HCT116 (cell line): Measurements from ENCODE around the gene POLDIP2. TPM values are rescaled to one million over a fixed set of nuclear protein-coding genes. Genes with fewer than 3 reads are reported as not detected.

Source experiments
- ATAC-seq: fragments of 200-7000 bp; cut with Tn5 transposase; 2 replicates; pipeline ENCODE4 v1.9.1; 2020; ENCODE audit warnings: mild to moderate bottlenecking, moderate library complexity
- BruUV-seq: library from RNA; stranded (reverse); fragments of 400-500 nt; replicated peaks from 2 replicates; lab custom pipeline; 2021; lab: Mats Ljungman, UMichigan
- CTCF ChIA-PET: fragments of 300-600 bp; sonication (Branson Sonifier 250); formaldehyde crosslinking; loops from one replicate; lab custom pipeline; 2021; ENCODE audit warnings: antibody characterized with exemption; lab: Charles Lee
- POLR2A ChIA-PET: fragments of 300-600, 350-600 bp; sonication (Branson Sonifier 250); formaldehyde crosslinking; loops from one replicate; lab custom pipeline; 2021; ENCODE audit warnings: antibody characterized with exemption; lab: Charles Lee
- RAD21 ChIA-PET, 2 experiments: fragments of 300-600 bp; sonication (Branson Sonifier 250); formaldehyde crosslinking; loops; one replicate each; lab custom pipeline; 2023; ENCODE audit warnings: low total read pairs in 2 of 2; ENCODE audit not compliant: uncharacterized antibody in 2 of 2, unreplicated experiment in 2 of 2, low non-redundant PET in 1 of 2; lab: Charles Lee
- DNase-seq: peaks from one replicate; pipeline ENCODE4 v3.0.0-alpha.2; 2010; ENCODE audit warnings: low read depth, low spot score
- H2AFZ ChIP-seq: fragments of 200-600 bp; shearing (Covaris generic), sonication (generic); 2 replicates; pipeline ENCODE4 v1.6.1; 2017; ENCODE audit warnings: low read depth, mixed run types, mixed read lengths, antibody characterized with exemption, low read length; ENCODE audit not compliant: poor library complexity, severe bottlenecking
- H3K27ac ChIP-seq: 2 replicates; pipeline ENCODE4 v1.5.1; 2012; ENCODE audit warnings: low read depth, low read length
- H3K27me3 ChIP-seq: fragments of 200-600 bp; sonication (generic); 2 replicates; pipeline ENCODE4 v1.6.1; 2016; ENCODE audit warnings: mixed run types, low read length, mixed read lengths; ENCODE audit not compliant: insufficient read depth
- H3K36me3 ChIP-seq, 2 experiments: fragments of 200-500 bp in 1 of 2; fragments of 200-600 bp in 1 of 2; sonication (Bioruptor generic) in 1 of 2; sonication (generic) in 1 of 2; 2 replicates each; pipeline versions ENCODE4 v1.5.1 to v1.6.1; 2014 to 2016; ENCODE audit warnings: low read length in 2 of 2, inconsistent platforms in 1 of 2, mixed read lengths in 1 of 2, mixed run types in 1 of 2; ENCODE audit not compliant: insufficient read depth in 2 of 2, control insufficient read depth in 1 of 2
- H3K4me1 ChIP-seq, 2 experiments: fragments of 200-600 bp in 1 of 2; sonication (generic) in 1 of 2; 2 replicates each; pipeline versions ENCODE4 v1.5.1 to v1.6.1; 2012 to 2017; ENCODE audit warnings: low read length in 2 of 2, inconsistent platforms in 1 of 2, mild to moderate bottlenecking in 1 of 2, mixed read lengths in 1 of 2, mixed run types in 1 of 2, moderate library complexity in 1 of 2; ENCODE audit not compliant: insufficient read depth in 2 of 2, control insufficient read depth in 1 of 2
- H3K4me2 ChIP-seq: fragments of 200-600 bp; sonication (generic); 2 replicates; pipeline ENCODE4 v1.6.1; 2017; ENCODE audit warnings: mixed run types, low read length, mixed read lengths
- H3K4me3 ChIP-seq, 2 experiments: fragments of 200-600 bp in 1 of 2; sonication (generic) in 1 of 2; replicated peaks in 1 of 2; 2 replicates each; pipeline ENCODE4 v1.5.1; 2011 to 2016; ENCODE audit warnings: low read length in 2 of 2, control low read depth in 1 of 2, low read depth in 1 of 2, mild to moderate bottlenecking in 1 of 2, mixed read lengths in 1 of 2, mixed run types in 1 of 2
- H3K79me2 ChIP-seq: fragments of 200-600 bp; sonication (generic); 2 replicates; pipeline ENCODE4 v1.6.1; 2017; ENCODE audit warnings: mild to moderate bottlenecking, mixed run types, low read length, moderate library complexity, mixed read lengths; ENCODE audit not compliant: insufficient read depth
- H3K9ac ChIP-seq: fragments of 200-600 bp; sonication (generic); 2 replicates; pipeline ENCODE4 v1.6.1; 2016; ENCODE audit warnings: low read length, mixed read lengths
- H3K9me2 ChIP-seq: fragments of 200-600 bp; sonication (generic), shearing (Covaris generic); 2 replicates; pipeline ENCODE4 v1.6.1; 2017; ENCODE audit warnings: mixed run types, mild to moderate bottlenecking, moderate library complexity; ENCODE audit not compliant: insufficient read depth
- H3K9me3 ChIP-seq, 2 experiments: fragments of 200-500 bp in 1 of 2; fragments of 200-600 bp in 1 of 2; sonication (Bioruptor generic) in 1 of 2; sonication (generic) in 1 of 2; 2 replicates each; pipeline ENCODE4 v1.6.1; 2014 to 2017; ENCODE audit warnings: low read length in 2 of 2, mixed read lengths in 2 of 2, inconsistent platforms in 1 of 2, low read depth in 1 of 2, mild to moderate bottlenecking in 1 of 2, mixed run types in 1 of 2, moderate library complexity in 1 of 2; ENCODE audit not compliant: control insufficient read depth in 1 of 2, insufficient read depth in 1 of 2
- H4K20me1 ChIP-seq: fragments of 200-600 bp; sonication (generic), shearing (Covaris generic); 2 replicates; pipeline ENCODE4 v1.6.1; 2017; ENCODE audit warnings: mixed run types, mild to moderate bottlenecking, moderate library complexity; ENCODE audit not compliant: insufficient read depth
- ATF3 ChIP-seq: IDR thresholded peaks from 2 replicates; pipeline ENCODE4 v1.6.1; 2012
- CBX3 ChIP-seq: IDR thresholded peaks from 2 replicates; pipeline ENCODE4 v1.6.1; 2012; ENCODE audit warnings: low read depth
- EGR1 ChIP-seq: IDR thresholded peaks from 2 replicates; pipeline ENCODE4 v1.6.1; 2012; ENCODE audit warnings: low read depth
- ELF1 ChIP-seq: IDR thresholded peaks from 2 replicates; pipeline ENCODE4 v1.6.1; 2012; ENCODE audit warnings: low read depth, borderline replicate concordance
- EZH2phosphoT487 ChIP-seq: fragments of 200-600 bp; IDR thresholded peaks from 2 replicates; pipeline ENCODE4 v1.6.1; 2018; ENCODE audit warnings: antibody characterized with exemption, borderline replicate concordance
- MAX ChIP-seq: IDR thresholded peaks from 2 replicates; pipeline ENCODE4 v1.6.1; 2012
- POLR2AphosphoS5 ChIP-seq: IDR thresholded peaks from 2 replicates; pipeline ENCODE4 v1.6.1; 2011; ENCODE audit warnings: mild to moderate bottlenecking, low read depth, low read length, moderate library complexity
- RAD21 ChIP-seq: IDR thresholded peaks from 2 replicates; pipeline ENCODE4 v1.6.1; 2012; ENCODE audit warnings: low read depth, mild to moderate bottlenecking
- REST ChIP-seq: IDR thresholded peaks from 2 replicates; pipeline ENCODE4 v1.6.1; 2012; ENCODE audit warnings: low read depth
- SP1 ChIP-seq: IDR thresholded peaks from 2 replicates; pipeline ENCODE4 v1.6.1; 2012; ENCODE audit warnings: low read depth
- ZBTB33 ChIP-seq: IDR thresholded peaks from 2 replicates; pipeline ENCODE4 v1.6.1; 2011; ENCODE audit warnings: mild to moderate bottlenecking, low read length, moderate library complexity; ENCODE audit not compliant: insufficient replicate concordance; ENCODE audit errors: extremely low read depth
- ZNF274 ChIP-seq: fragments of 200-500 bp; sonication (Bioruptor generic); IDR thresholded peaks from 2 replicates; pipeline ENCODE4 v1.6.1; 2014; ENCODE audit warnings: mild to moderate bottlenecking, low read depth, low read length, inconsistent platforms
- intact Hi-C: fragments of 100-400 bp; cut with micrococcal nuclease; formaldehyde crosslinking; loops from 2 replicates; pipeline ENCODE4 v1.10.0; 2022
- total RNA-seq: library from RNA; stranded (reverse); gene quantifications from one replicate; pipeline ENCODE4 v1.2.1, GENCODE V29; 2021; ENCODE audit not compliant: unreplicated experiment

POLDIP2 gene
- total RNA-seq, 1 experiment from 2014 or later: 78.0 TPM

GRCh38 chr17:28315846-28316705 lies 41.3 kb downstream of the POLDIP2 start:
- no peak overlapping the region for H3K9ac ChIP-seq
- H3K9me2 ChIP-seq: no peaks in the 10 kb centered on the region
- no peaks in the 10 kb centered on the region for H3K9me3 ChIP-seq
- intact Hi-C loops: loop anchor here (10.0 kb wide), 1 partner anchor 59 kb away; the partner anchor contains the start of genes SARM1 and VTN
- no peaks in the 10 kb centered on the region for H3K27me3 ChIP-seq
- H3K79me2 ChIP-seq: peaks cover 20% of the 10 kb centered on the region
- no TSS peak for BruUV-seq
- H3K27ac ChIP-seq: no peak overlapping the region
- no peak for ATAC-seq
- POLR2A ChIA-PET: no interaction called here
- no peak overlapping the region for H3K4me2 ChIP-seq
- RAD21 ChIA-PET: no interaction called here
- DNase-seq: no peak
- no peak overlapping the region for H3K4me3 ChIP-seq
- H2AFZ ChIP-seq: no peak overlapping the region
- CTCF ChIA-PET: no interaction called here
- H3K36me3 ChIP-seq: peaks cover 0 to 6% of the 10 kb centered on the region in 2 experiments; a peak in 1 of 4 replicates
- no peaks in the 10 kb centered on the region for H4K20me1 ChIP-seq
- TF ChIP-seq ZNF274 (no peak), POLR2AphosphoS5 (no peak)
- H3K4me1 ChIP-seq: peaks cover 12 to 26% of the 10 kb centered on the region in 2 experiments; a peak in 3 of 4 replicates

GRCh38 chr17:28313841-28314240 lies 43.5 kb downstream of the POLDIP2 start:
- BruUV-seq: no TSS peak
- ChIA-PET POLR2A (no interaction called here), RAD21 (no interaction called here), CTCF (no interaction called here)
- no peaks in the 10 kb centered on the region for H3K79me2 ChIP-seq
- no peaks in the 10 kb centered on the region for H3K9me3 ChIP-seq
- H3K9ac ChIP-seq: no peak overlapping the region
- H4K20me1 ChIP-seq: no peaks in the 10 kb centered on the region
- no peaks in the 10 kb centered on the region for H3K27me3 ChIP-seq
- no peak for DNase-seq
- H3K4me3 ChIP-seq: no peak overlapping the region
- H3K27ac ChIP-seq: no peak overlapping the region
- no peak for ATAC-seq
- H3K4me1 ChIP-seq: peaks cover 4 to 11% of the 10 kb centered on the region in 2 experiments; a peak in 3 of 4 replicates
- H3K9me2 ChIP-seq: no peaks in the 10 kb centered on the region
- H3K36me3 ChIP-seq: no peaks in the 10 kb centered on the region
- H3K4me2 ChIP-seq: no peak overlapping the region
- intact Hi-C loops: loop anchor here (10.0 kb wide), 1 partner anchor 61 kb away; the partner anchor contains the start of genes SARM1 and VTN
- no peak overlapping the region for H2AFZ ChIP-seq
- TF ChIP-seq MAX (no peak), ZBTB33 (no peak), CBX3 (no peak), ELF1 (no peak), EZH2phosphoT487 (no peak), SP1 (no peak), RAD21 (no peak), EGR1 (no peak), REST (no peak), ATF3 (no peak)
